GM18873 (cell line): Measurements from ENCODE around the gene GPC6.

Experiments
- ATAC-seq: cut with Tn5 transposase; IDR thresholded peaks from one replicate; pipeline ENCODE4 v1.9.1; 2021; ENCODE audit warnings: mild to moderate bottlenecking, moderate library complexity, moderate number of reproducible peaks; ENCODE audit not compliant: unreplicated experiment, low FRiP score

The GPC6 gene

GRCh38 chr13:94056362-94056990, 829.9 kb downstream of the GPC6 start:
- ATAC-seq: no peak

- no peak for ATAC-seq
These were observed 831.1 kb downstream of the GPC6 start for GRCh38 chr13:94057618-94058186.

- ATAC-seq: no peak
These were observed 832.3 kb downstream of the GPC6 start for GRCh38 chr13:94058821-94059360.

- no peak for ATAC-seq
These were observed 834.7 kb downstream of the GPC6 start for GRCh38 chr13:94061301-94061700.

GRCh38 chr13:94063096-94063495, 836.5 kb downstream of the GPC6 start:
- ATAC-seq: no peak

GRCh38 chr13:94063848-94064247, 837.2 kb downstream of the GPC6 start:
- no peak for ATAC-seq

- ATAC-seq: no peak
These were observed 839.1 kb downstream of the GPC6 start for GRCh38 chr13:94065741-94066140.

GRCh38 chr13:94073007-94073744, 846.6 kb downstream of the GPC6 start:
- no peak for ATAC-seq

GRCh38 chr13:94079876-94080275, 853.3 kb downstream of the GPC6 start:
- ATAC-seq: no peak

GRCh38 chr13:94080527-94080926, 853.9 kb downstream of the GPC6 start:
- no peak for ATAC-seq

- ATAC-seq: no peak
These were observed 860.5 kb downstream of the GPC6 start for GRCh38 chr13:94087100-94087499.

- ATAC-seq: no peak
These were observed 862.1 kb downstream of the GPC6 start for GRCh38 chr13:94088742-94089141.

GRCh38 chr13:94090773-94091480, 864.3 kb downstream of the GPC6 start:
- ATAC-seq: no peak

- ATAC-seq: no peak
These were observed 867.2 kb downstream of the GPC6 start for GRCh38 chr13:94093652-94094315.

GRCh38 chr13:94109715-94110374, 883.2 kb downstream of the GPC6 start:
- no peak for ATAC-seq

- no peak for ATAC-seq
These were observed 885.6 kb downstream of the GPC6 start for GRCh38 chr13:94112227-94112626.

GRCh38 chr13:94112731-94113130, 886.1 kb downstream of the GPC6 start:
- no peak for ATAC-seq

GRCh38 chr13:94113245-94113644, 886.6 kb downstream of the GPC6 start:
- no peak for ATAC-seq

GRCh38 chr13:94114166-94114565, 887.6 kb downstream of the GPC6 start:
- ATAC-seq: no peak

- ATAC-seq: no peak
These were observed 888.4 kb downstream of the GPC6 start for GRCh38 chr13:94115054-94115453.
